Fibroblast of mammary gland (primary cell): ENCODE data around the gene ABITRAM.
"Not testable (repeated sequence)": the region's sequence is repeated elsewhere in the genome, so short reads cannot be mapped to it uniquely, and the experiment has no call there.

ENCODE experiments used
- DNase-seq: peaks from one replicate; pipeline ENCODE4 v3.0.0-alpha.2; 2010; ENCODE audit warnings: low read depth
- H3K4me3 ChIP-seq: 2 replicates; pipeline ENCODE4 v1.5.1; 2011; ENCODE audit warnings: low read depth, mild to moderate bottlenecking, low read length, moderate library complexity; ENCODE audit not compliant: control insufficient read depth
- CTCF ChIP-seq: conservative IDR thresholded peaks from 2 replicates; pipeline ENCODE4 v1.5.1; 2011; ENCODE audit warnings: low read depth, low read length, inconsistent platforms; ENCODE audit not compliant: control insufficient read depth, insufficient read depth

Gene ABITRAM

DNA sequence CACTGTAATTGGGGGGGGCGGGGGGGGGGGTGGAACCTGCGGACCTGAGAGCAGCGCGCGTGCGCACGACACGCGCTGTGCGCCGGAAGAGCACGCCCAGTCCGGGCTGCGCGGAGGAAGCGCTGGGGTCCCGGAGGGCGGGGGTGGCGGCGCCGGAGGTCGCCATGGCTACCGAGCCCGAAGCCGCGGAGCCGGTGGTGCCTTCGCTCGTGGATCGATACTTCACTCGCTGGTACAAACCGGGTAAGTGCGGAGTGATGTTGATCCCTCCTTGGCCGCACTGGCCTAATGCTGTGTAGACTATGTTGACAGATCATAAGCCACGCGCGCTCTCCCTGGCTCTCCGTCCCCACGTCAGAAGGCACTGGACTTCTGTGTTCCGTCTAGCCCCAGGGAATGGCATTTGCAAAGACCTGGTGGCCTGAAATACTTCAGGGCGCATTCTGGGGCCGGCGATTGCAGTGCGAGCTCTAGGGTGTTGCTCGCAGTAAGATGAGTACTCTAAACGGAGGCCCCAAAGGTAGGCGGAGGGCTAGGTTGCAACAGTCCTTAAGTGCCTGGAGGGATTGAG is at the start of gene ABITRAM:
Gene ABITRAM, plus strand, starts transcription at position 78 of the 571 bp plus-strand sequence. Its CDS starts 87 bp downstream, at position 165.
- no peak for TF ChIP-seq CTCF
- DNase-seq, result peak; percentile 70
- peak within 1 kb of the TSS; percentile 96 for H3K4me3 ChIP-seq

GRCh38 chr9:108884701-108885100 is 49.5 kb upstream of the ABITRAM start:
- no peak for DNase-seq
- H3K4me3 ChIP-seq, result no peak overlapping the region
- TF ChIP-seq CTCF, result no peak

GRCh38 chr9:108885643-108886348 is 48.4 kb upstream of the ABITRAM start:
- H3K4me3 ChIP-seq, result no peak overlapping the region
- TF ChIP-seq CTCF, result no peak
- peak; percentile 87 for DNase-seq

- not testable (repeated sequence) for DNase-seq, H3K4me3 ChIP-seq
These were observed 47.5 kb upstream of the ABITRAM start for GRCh38 chr9:108886594-108887271.

GRCh38 chr9:108889649-108890067 is 44.5 kb upstream of the ABITRAM start:
- no peak overlapping the region for H3K4me3 ChIP-seq
- TF ChIP-seq CTCF, result peak; percentile 22
- peak; percentile 46 for DNase-seq

GRCh38 chr9:108894225-108894997 is 39.8 kb upstream of the ABITRAM start:
- DNase-seq, result no peak

More at GRCh38 chr9:108894225-108894997, 39.8 kb upstream of the ABITRAM start:
- H3K4me3 ChIP-seq, result no peak overlapping the region
- no peak for TF ChIP-seq CTCF
